Measurements from ENCODE around the gene HTRA2.
A peak's percentile ranks its signal among the peaks of the same experiment; 100 is the strongest.

Gene HTRA2

DNA sequence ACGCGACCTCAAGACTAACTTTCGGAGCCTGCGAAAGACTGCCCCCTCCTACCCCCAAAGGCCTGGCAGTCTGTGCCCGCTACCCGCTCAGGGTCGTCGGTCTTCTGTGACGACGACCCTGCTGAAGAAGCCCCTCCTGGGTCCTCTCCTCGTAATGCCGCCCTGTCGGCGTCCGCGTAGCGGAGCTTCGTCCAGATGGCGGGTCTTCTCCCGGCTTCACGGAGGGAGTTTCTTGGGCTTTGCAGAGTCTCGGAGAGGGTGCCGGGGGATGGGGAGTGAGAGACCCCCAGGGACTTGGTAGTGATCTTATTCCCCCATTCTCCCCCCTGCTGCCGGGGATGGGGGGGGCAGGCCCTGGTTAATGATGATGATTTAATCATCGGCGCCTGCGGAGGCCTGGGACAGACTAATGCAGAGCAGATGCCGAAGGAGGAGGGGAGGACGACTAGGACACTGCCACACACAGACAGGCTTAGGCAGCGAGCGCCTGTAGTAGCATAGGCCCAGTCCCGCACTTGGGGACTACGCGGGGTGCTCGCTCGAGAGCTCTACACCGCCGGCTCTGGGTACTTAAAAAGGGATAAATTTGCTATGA, 21.7 kb upstream of the HTRA2 start:
- POLR2A ChIA-PET: interaction anchor here (0.9 to 1.0 kb wide), 2 partner anchors 8 to 76 kb away, joined by 3 to 4 read pairs; no protein-coding TSS in a partner anchor
- CTCF ChIA-PET: interaction anchor here (0.7 to 13.6 kb wide), 9 partner anchors 10 to 79 kb away, joined by 3 to 202 read pairs (median 7); partner anchors contain the start of genes AUP1, CCDC142, HTRA2 and TTC31
- no peak for DNase-seq (ENCODE audit: low read depth, low spot score)
- TF ChIP-seq, protein P1, sequence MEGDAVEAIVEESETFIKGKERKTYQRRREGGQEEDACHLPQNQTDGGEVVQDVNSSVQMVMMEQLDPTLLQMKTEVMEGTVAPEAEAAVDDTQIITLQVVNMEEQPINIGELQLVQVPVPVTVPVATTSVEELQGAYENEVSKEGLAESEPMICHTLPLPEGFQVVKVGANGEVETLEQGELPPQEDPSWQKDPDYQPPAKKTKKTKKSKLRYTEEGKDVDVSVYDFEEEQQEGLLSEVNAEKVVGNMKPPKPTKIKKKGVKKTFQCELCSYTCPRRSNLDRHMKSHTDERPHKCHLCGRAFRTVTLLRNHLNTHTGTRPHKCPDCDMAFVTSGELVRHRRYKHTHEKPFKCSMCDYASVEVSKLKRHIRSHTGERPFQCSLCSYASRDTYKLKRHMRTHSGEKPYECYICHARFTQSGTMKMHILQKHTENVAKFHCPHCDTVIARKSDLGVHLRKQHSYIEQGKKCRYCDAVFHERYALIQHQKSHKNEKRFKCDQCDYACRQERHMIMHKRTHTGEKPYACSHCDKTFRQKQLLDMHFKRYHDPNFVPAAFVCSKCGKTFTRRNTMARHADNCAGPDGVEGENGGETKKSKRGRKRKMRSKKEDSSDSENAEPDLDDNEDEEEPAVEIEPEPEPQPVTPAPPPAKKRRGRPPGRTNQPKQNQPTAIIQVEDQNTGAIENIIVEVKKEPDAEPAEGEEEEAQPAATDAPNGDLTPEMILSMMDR (IDR thresholded peaks at IDR 0.05; ENCODE audit: insufficient read depth, low read length, missing control alignments): no peak
- H3K4me3 ChIP-seq (ENCODE audit: low read depth, low read length): peak overlapping the region; percentile 100

- CTCF ChIA-PET: interaction anchor here (2.7 to 13.6 kb wide), 2 partner anchors 28 to 77 kb away, joined by 18 to 202 read pairs; partner anchors contain the start of genes CCDC142 and TTC31
Measured at GRCh38 chr2:74510272-74510671, 19.5 kb upstream of the HTRA2 start.

DNA sequence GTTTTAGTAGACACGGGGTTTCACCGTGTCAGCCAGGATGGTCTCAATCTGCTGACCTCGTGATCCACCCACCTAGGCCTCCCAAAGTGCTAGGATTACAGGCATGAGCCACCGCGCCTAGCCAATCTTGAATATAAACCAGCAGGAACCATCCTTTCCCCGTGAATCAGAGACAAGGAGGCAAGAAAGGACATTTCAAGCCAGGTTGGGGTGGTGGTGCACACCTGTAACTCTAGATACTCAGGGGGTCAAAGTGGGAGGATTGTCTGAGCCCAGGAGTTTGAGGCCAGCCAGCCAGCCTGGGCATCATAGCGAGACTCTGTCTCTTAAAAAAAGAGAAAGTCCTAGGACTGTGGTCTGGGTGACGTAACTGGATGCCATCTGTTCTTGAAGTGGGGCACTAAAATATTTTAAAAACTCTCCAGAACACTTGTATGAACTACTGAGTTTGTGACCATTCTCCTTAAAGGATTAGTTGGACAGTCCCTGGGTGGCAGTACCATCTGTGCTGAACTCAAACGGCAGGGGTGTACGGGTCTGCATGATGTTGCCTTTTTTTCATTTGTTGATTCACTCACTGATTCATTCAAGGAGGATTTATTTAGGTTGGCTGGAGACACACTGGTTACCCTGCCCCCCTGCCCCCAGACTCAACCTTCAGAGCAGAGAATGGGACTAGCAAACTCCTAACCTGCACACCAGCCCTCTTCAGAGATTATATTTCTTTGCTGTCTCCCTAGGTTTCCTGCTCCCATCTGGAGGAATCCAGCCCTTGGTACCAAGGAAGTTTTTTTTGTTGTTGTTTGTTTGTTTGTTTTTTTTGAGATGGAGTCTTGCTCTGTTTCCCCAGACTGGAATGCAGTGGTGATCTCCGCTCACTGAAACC, 18.4 kb upstream of the HTRA2 start:
- TF ChIP-seq, protein P1 (IDR thresholded peaks at IDR 0.05; ENCODE audit: insufficient read depth, low read length, missing control alignments): no peak
- CTCF ChIA-PET: interaction anchor here (13.6 kb wide), 1 partner anchor 76 kb away, joined by 202 read pairs; no protein-coding TSS in a partner anchor
- POLR2A ChIA-PET: no interaction called here
- DNase-seq (ENCODE audit: low read depth, low spot score): no peak
- H3K4me3 ChIP-seq (ENCODE audit: low read depth, low read length): no peak overlapping the region

More at GRCh38 chr2:74510272-74510671, 19.5 kb upstream of the HTRA2 start:
- DNase-seq (ENCODE audit: low read depth, low spot score): no peak
- POLR2A ChIA-PET: no interaction called here
- TF ChIP-seq, protein P1 (IDR thresholded peaks at IDR 0.05; ENCODE audit: insufficient read depth, low read length, missing control alignments): no peak
- H3K4me3 ChIP-seq (ENCODE audit: low read depth, low read length): no peak overlapping the region

DNA sequence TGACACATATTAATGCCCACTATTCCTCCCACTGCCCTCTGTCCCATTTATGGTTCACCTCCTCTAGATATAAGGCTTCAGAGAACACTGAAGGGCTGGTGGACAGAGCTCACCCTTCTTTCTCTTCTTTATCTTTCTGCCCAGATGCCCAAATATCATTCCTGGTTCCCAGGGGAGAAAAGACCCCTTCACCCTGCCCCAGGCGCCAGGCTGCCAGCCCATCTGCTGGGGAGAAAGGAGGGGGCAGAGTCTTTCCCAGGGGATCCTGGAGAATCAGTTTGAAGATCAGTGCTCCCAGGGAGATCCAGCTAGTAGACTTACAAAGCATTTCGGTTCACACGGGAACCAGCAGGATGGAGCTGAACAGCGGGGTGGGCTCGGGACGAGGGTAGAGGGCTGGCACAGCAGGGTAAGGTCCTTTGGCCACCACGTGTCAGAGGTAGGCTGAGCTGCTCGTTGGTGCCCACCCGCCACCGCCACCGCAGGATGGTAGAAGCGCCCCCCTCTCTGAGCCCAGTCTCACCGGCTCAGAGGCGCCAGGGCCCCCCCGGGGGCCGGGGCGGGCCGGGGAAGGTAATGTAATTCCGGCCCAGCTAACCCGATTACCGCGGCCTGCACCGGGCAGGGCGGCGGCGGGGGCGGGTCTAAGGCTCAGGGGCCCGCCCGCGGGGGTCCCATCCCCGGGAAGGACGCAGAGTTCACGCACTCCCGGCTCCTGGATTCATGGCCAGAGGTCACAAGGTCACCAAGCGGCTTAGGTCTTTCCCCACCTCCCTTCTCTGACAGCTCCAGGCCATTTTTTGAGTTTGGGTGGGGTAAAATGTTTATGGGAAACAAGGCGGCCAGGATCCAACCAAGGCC, 16.8 kb upstream of the HTRA2 start:
- TF ChIP-seq, protein P1 (IDR thresholded peaks at IDR 0.05; ENCODE audit: insufficient read depth, low read length, missing control alignments): no peak
- ChIA-PET CTCF (interaction anchor here (1.0 to 1.1 kb wide), 2 partner anchors 9 to 19 kb away, joined by 3 read pairs; no protein-coding TSS in a partner anchor), POLR2A (no interaction called here)
- H3K4me3 ChIP-seq (ENCODE audit: low read depth, low read length): no peak overlapping the region
- no peak for DNase-seq (ENCODE audit: low read depth, low spot score)

GRCh38 chr2:74513605-74514367, 15.9 kb upstream of the HTRA2 start:
- ChIA-PET CTCF (interaction anchor here (1.1 kb wide), 1 partner anchor 10 kb away, joined by 3 read pairs; no protein-coding TSS in a partner anchor), POLR2A (no interaction called here)

More at GRCh38 chr2:74513605-74514367, 15.9 kb upstream of the HTRA2 start:
- no peak overlapping the region for H3K4me3 ChIP-seq (ENCODE audit: low read depth, low read length)
- DNase-seq (ENCODE audit: low read depth, low spot score): no peak
- TF ChIP-seq, protein P1 (IDR thresholded peaks at IDR 0.05; ENCODE audit: insufficient read depth, low read length, missing control alignments): no peak

Measured in AG04449 (cell line).